Measurements from ENCODE around the gene TTC34. TPM values are rescaled to one million over a fixed set of nuclear protein-coding genes. Genes with fewer than 3 reads are reported as not detected.

The TTC34 gene
- total RNA-seq, 2 donors from 2014 or later, result 0.41 to 0.63 TPM

DNA sequence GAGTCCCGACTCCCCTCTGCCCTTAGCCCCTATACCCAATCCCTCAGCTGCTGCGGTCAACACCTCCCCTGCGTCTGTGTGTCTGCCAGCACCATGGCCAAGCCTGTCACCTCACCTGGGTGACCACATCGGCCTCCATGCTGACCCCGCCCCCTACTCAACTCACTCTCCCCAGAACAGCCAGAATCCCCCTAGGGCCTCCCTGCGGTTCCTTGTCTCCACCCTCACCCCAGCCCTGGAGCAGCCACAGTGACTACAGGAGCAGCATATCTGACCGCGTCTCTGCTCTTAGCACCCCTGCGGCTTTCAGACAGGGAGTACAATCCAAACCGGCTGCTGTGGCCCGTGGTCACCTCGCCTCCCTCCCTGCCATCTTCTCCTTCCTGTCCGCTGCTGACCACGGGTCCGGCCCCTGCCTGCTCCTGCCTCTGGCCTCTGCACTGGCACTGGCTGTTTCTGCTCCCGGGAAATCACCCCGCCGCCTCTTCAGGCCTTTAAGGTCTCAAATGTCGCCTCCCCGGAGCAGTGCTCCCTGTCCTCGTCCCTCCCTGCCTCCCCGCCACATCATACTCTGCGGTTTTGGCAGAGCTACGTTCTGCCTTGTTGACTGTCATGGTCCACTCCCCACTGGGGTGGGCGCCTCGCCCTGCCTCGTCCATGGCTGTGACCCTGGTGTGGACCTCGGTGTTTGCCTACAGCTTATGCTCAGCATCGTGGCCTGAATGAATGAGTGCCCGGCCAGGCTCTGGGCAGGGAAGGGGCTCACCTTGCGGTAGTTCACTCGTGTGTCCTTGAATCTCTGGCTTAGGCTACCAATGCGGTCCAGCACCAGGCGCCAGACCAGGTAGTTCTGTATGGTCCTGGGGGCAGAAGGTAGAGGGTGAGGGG is 203.8 kb downstream of the TTC34 start:
- Histone ChIP-seq H3K4me3 (no peak overlapping the region), H3K36me3 (no peaks in the 10 kb centered on the region), H3K27ac (no peak overlapping the region), H3K4me1 (ENCODE audit: control insufficient read depth in 1 of 2, low read depth in 2 of 2) (no peaks in the 10 kb centered on the region), H3K27me3 (replicated peaks; ENCODE audit: insufficient read depth) (no peaks in the 10 kb centered on the region), H3K9me3 (no peaks in the 10 kb centered on the region)
- ATAC-seq (ENCODE audit: insufficient number of reproducible peaks, low FRiP score, low read depth) (no peak), DNase-seq (ENCODE audit: low spot score) (no peak)
- TF ChIP-seq CTCF (IDR thresholded peaks at IDR 0.05), result no peak

DNA sequence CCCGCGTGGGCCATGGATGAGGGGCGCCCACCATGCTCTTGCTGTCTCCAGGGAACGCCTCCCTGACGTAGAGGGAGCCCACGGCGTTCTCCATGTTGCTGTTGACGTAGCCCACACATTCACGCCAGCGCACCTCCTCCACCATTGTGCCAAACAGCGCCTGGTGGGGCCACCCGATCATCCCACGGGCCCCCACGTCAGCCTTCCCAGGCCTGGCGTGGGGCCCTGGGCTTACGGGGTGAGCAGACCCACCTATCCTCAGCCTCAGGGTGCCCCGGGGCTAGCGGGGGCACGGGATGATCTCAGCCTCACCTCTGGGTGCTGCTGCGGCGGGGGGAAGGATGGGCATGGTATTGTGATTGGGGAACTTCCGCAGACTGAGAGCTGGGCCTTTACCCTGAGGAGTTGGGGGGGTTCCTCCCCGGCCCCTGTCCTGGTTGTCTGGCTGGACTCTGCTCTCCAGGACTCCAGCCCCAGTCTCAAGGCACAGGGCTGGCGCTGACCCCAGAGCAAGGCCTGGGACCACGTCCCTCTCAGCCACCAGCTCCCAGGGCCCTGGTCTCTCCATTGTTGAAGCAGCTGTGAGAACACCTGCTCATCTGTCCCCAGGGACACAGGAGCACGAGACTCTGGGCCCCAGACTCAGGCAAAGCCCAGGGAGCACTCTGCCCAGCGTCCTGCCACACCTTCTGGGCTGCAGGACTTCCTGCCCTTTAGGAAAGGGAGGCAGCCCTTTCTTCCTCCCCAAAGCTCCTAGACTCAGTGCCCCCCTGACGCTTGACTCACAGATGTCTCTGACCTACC is 204.8 kb downstream of the TTC34 start:
- Histone ChIP-seq H3K4me1 (ENCODE audit: control insufficient read depth in 1 of 2, low read depth in 2 of 2) (no peaks in the 10 kb centered on the region), H3K9me3 (no peaks in the 10 kb centered on the region), H3K27ac (no peak overlapping the region), H3K27me3 (replicated peaks; ENCODE audit: insufficient read depth) (no peaks in the 10 kb centered on the region), H3K4me3 (no peak overlapping the region), H3K36me3 (no peaks in the 10 kb centered on the region)
- DNase-seq (ENCODE audit: low spot score) (no peak), ATAC-seq (ENCODE audit: insufficient number of reproducible peaks, low FRiP score, low read depth) (no peak)
- no peak for TF ChIP-seq CTCF (IDR thresholded peaks at IDR 0.05)

- ATAC-seq (ENCODE audit: insufficient number of reproducible peaks, low FRiP score, low read depth) (no peak), DNase-seq (ENCODE audit: low spot score) (no peak)
- Histone ChIP-seq H3K4me3 (no peak overlapping the region), H3K9me3 (no peaks in the 10 kb centered on the region), H3K36me3 (no peaks in the 10 kb centered on the region), H3K4me1 (ENCODE audit: control insufficient read depth in 1 of 2, low read depth in 2 of 2) (no peaks in the 10 kb centered on the region), H3K27me3 (replicated peaks; ENCODE audit: insufficient read depth) (no peaks in the 10 kb centered on the region), H3K27ac (no peak overlapping the region)
- TF ChIP-seq CTCF (IDR thresholded peaks at IDR 0.05), result no peak
These were observed 205.5 kb downstream of the TTC34 start for GRCh38 chr1:2595812-2596529.

GRCh38 chr1:2595261-2595811 is 206.2 kb downstream of the TTC34 start:
- DNase-seq (ENCODE audit: low spot score) (no peak), ATAC-seq (ENCODE audit: insufficient number of reproducible peaks, low FRiP score, low read depth) (no peak)
- no peak for TF ChIP-seq CTCF (IDR thresholded peaks at IDR 0.05)
- H3K9me3 ChIP-seq, result no peaks in the 10 kb centered on the region
- H3K4me3 ChIP-seq, result no peak overlapping the region
- no peak overlapping the region for H3K27ac ChIP-seq
- no peaks in the 10 kb centered on the region for H3K4me1 ChIP-seq (ENCODE audit: control insufficient read depth in 1 of 2, low read depth in 2 of 2)
- no peaks in the 10 kb centered on the region for H3K36me3 ChIP-seq
- no peaks in the 10 kb centered on the region for H3K27me3 ChIP-seq (replicated peaks; ENCODE audit: insufficient read depth)

All from thoracic aorta (tissue), 2 donors.